Hepatocyte (in vitro differentiated cells): ENCODE results near the gene ZNF407. TPM values are rescaled to one million over a fixed set of nuclear protein-coding genes. Genes with fewer than 3 reads are reported as not detected.
A peak's percentile ranks its signal among the peaks of the same experiment; 100 is the strongest.

Source experiments
- DNase-seq: peaks from one replicate; pipeline ENCODE4 v3.0.0-alpha.2; 2016; ENCODE audit warnings: low spot score
- H2AFZ ChIP-seq: fragments of 200-600 bp; sonication (generic); 2 replicates; pipeline ENCODE4 v1.6.0; 2016; ENCODE audit warnings: antibody characterized with exemption, mild to moderate bottlenecking
- H3K27ac ChIP-seq: fragments of 200-600 bp; sonication (generic); 2 replicates; pipeline ENCODE4 v1.5.1; 2016; ENCODE audit warnings: mild to moderate bottlenecking
- H3K27me3 ChIP-seq: fragments of 200-600 bp; sonication (generic); 2 replicates; pipeline ENCODE4 v1.6.1; 2016
- H3K36me3 ChIP-seq: fragments of 200-600 bp; sonication (generic); replicated peaks from 2 replicates; pipeline ENCODE4 v1.5.1; 2016; ENCODE audit warnings: low read depth; ENCODE audit not compliant: insufficient read depth
- H3K4me1 ChIP-seq: fragments of 200-600 bp; sonication (generic); 2 replicates; pipeline ENCODE4 v1.5.1; 2016; ENCODE audit warnings: mild to moderate bottlenecking, moderate library complexity; ENCODE audit not compliant: insufficient read depth
- H3K4me2 ChIP-seq: fragments of 200-600 bp; sonication (generic); 2 replicates; pipeline ENCODE4 v1.6.0; 2016
- H3K4me3 ChIP-seq: fragments of 200-600 bp; sonication (generic); 2 replicates; pipeline ENCODE4 v1.5.1; 2016; ENCODE audit warnings: mild to moderate bottlenecking
- H3K79me2 ChIP-seq: fragments of 200-600 bp; sonication (generic); 2 replicates; pipeline ENCODE4 v1.6.0; 2017; ENCODE audit warnings: mild to moderate bottlenecking
- H3K9me2 ChIP-seq: fragments of 200-600 bp; sonication (generic); replicated peaks from 2 replicates; pipeline ENCODE4 v1.6.0; 2017; ENCODE audit warnings: mild to moderate bottlenecking; ENCODE audit not compliant: insufficient read depth
- H3K9me3 ChIP-seq: fragments of 200-600 bp; sonication (generic); 2 replicates; pipeline ENCODE4 v1.5.1; 2016; ENCODE audit warnings: low read depth, mild to moderate bottlenecking
- H4K20me1 ChIP-seq: fragments of 200-600 bp; sonication (generic); 2 replicates; pipeline ENCODE4 v1.6.0; 2016; ENCODE audit warnings: mild to moderate bottlenecking; ENCODE audit not compliant: insufficient read depth, poor library complexity, severe bottlenecking
- CTCF ChIP-seq: fragments of 200-600 bp; sonication (generic); IDR thresholded peaks from 2 replicates; pipeline ENCODE4 v1.5.1; 2016; ENCODE audit warnings: antibody characterized with exemption, mild to moderate bottlenecking; ENCODE audit not compliant: poor library complexity
- EZH2 ChIP-seq: fragments of 200-600 bp; sonication (generic); IDR thresholded peaks from 2 replicates; pipeline ENCODE4 v1.6.1; 2016; ENCODE audit warnings: antibody characterized with exemption, mild to moderate bottlenecking, borderline replicate concordance
- EZH2phosphoT487 ChIP-seq: fragments of 200-600 bp; sonication (generic); IDR thresholded peaks from one replicate; pipeline ENCODE4 v1.6.1; 2018; ENCODE audit warnings: antibody characterized with exemption, mild to moderate bottlenecking, low read depth, moderate library complexity; ENCODE audit not compliant: unreplicated experiment, severe bottlenecking
- WGBS: methylation state at CpG from one replicate; pipeline ENCODE4 v1.1.6; 2016; ENCODE audit warnings: low lambda C conversion rate; ENCODE audit errors: missing lambda C conversion rate; 5-methylcytosine and 5-hydroxymethylcytosine counted together
- polyA plus RNA-seq: library from polyadenylated mRNA; unstranded; fragments of >200 nt; fragmentation: Nextera tagmentation; extraction: Ambion mirVana; gene quantifications from 2 replicates; pipeline ENCODE4 v1.2.1, GENCODE V29; 2016
- total RNA-seq: library from RNA; depleted of rRNA; stranded (reverse); fragments of >200 nt; gene quantifications from 2 replicates; pipeline ENCODE4 v1.2.3, GENCODE V29; 2014

ZNF407 gene
- total and polyA plus RNA-seq, 2 experiments from 2014 or later = 3.2 to 12.4 TPM

- Histone ChIP-seq H3K27me3 (no peaks in the 10 kb centered on the region), H3K4me3 (no peak overlapping the region), H3K27ac (peak overlapping the region; percentile 8), H3K36me3 (no peaks in the 10 kb centered on the region), H3K79me2 (peaks cover 18% of the 10 kb centered on the region), H3K4me2 (no peak overlapping the region), H2AFZ (no peak overlapping the region), H3K9me3 (no peaks in the 10 kb centered on the region), H4K20me1 (no peaks in the 10 kb centered on the region), H3K4me1 (no peaks in the 10 kb centered on the region), H3K9me2 (no peaks in the 10 kb centered on the region)
- TF ChIP-seq EZH2phosphoT487 (no peak), CTCF (no peak), EZH2 (no peak)
- no peak for DNase-seq
- WGBS = 80% methylated on average over 13 of the region's 13 CpGs
Observed at GRCh38 chr18:74631623-74632350, 34.1 kb downstream of the ZNF407 start.

DNA sequence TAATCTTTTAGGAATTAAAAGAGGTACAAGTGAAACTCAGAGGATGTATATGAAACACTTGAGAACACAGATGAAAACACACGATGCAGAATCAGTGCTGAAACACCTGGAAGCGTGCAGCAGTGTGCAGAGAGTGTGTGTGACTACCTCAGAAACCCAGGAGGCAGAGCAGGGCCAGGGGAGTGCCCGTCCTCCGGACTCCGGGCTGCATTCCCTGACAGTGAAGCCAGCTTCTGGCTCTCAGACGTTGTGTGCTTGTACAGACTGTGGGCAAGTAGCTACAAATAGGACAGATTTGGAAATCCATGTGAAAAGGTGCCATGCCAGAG lies 34.6 kb downstream of the ZNF407 start:
- H3K27ac ChIP-seq = peak overlapping the region; percentile 8
- WGBS = over 99% methylated on average over 6 of the region's 6 CpGs

GRCh38 chr18:74632856-74633255 lies 35.2 kb downstream of the ZNF407 start:
- H3K27ac ChIP-seq = no peak overlapping the region
- no peaks in the 10 kb centered on the region for H3K36me3 ChIP-seq
- H3K4me1 ChIP-seq = no peaks in the 10 kb centered on the region
- H3K79me2 ChIP-seq = peaks cover 14% of the 10 kb centered on the region
- H3K4me3 ChIP-seq = no peak overlapping the region
- H3K9me3 ChIP-seq = no peaks in the 10 kb centered on the region
- DNase-seq = no peak
- H3K4me2 ChIP-seq = no peak overlapping the region
- H3K9me2 ChIP-seq = no peaks in the 10 kb centered on the region
- WGBS = 93% methylated on average over 4 of the region's 4 CpGs
- no peaks in the 10 kb centered on the region for H3K27me3 ChIP-seq
- H4K20me1 ChIP-seq = no peaks in the 10 kb centered on the region
- TF ChIP-seq EZH2 (no peak), CTCF (no peak), EZH2phosphoT487 (no peak)
- H2AFZ ChIP-seq = no peak overlapping the region

More for the DNA sequence above, 34.6 kb downstream of the ZNF407 start:
- Histone ChIP-seq H3K4me1 (no peaks in the 10 kb centered on the region), H3K27me3 (no peaks in the 10 kb centered on the region), H3K4me3 (no peak overlapping the region), H3K79me2 (peaks cover 17% of the 10 kb centered on the region), H2AFZ (no peak overlapping the region), H3K9me2 (no peaks in the 10 kb centered on the region), H4K20me1 (no peaks in the 10 kb centered on the region), H3K4me2 (no peak overlapping the region), H3K36me3 (no peaks in the 10 kb centered on the region), H3K9me3 (no peaks in the 10 kb centered on the region)
- TF ChIP-seq EZH2 (no peak), CTCF (no peak), EZH2phosphoT487 (no peak)
- DNase-seq = no peak
